ENCODE measurements around the gene ELOVL6.
A peak's percentile ranks its signal among the peaks of the same experiment; 100 is the strongest.

Gene ELOVL6

DNA sequence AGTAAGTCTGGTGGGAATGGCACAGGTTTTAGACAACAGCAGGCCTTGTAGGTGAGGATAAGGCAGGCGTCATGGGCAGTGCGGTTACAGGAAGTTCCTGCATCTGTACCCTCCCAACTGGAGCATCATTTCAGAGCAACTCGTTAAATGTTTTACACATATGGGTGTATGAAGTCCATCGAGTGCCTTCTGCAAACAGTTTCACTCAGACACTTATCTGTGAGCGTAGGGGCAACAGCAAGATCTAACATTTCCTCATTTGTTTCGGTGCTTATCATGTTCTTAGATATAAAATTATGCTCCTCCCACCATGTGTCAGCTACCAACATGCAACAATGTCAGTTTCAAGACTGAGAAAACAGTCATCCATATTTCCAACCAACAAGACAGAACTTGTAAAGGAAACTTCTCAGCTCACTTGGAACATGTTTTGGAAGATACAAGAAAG is 69.9 kb downstream of the ELOVL6 start:
- H3K4me3 ChIP-seq (ENCODE audit: low read length), result no peak overlapping the region
- peak; percentile 95 for DNase-seq (ENCODE audit: low read depth)
- TF ChIP-seq, protein P1, sequence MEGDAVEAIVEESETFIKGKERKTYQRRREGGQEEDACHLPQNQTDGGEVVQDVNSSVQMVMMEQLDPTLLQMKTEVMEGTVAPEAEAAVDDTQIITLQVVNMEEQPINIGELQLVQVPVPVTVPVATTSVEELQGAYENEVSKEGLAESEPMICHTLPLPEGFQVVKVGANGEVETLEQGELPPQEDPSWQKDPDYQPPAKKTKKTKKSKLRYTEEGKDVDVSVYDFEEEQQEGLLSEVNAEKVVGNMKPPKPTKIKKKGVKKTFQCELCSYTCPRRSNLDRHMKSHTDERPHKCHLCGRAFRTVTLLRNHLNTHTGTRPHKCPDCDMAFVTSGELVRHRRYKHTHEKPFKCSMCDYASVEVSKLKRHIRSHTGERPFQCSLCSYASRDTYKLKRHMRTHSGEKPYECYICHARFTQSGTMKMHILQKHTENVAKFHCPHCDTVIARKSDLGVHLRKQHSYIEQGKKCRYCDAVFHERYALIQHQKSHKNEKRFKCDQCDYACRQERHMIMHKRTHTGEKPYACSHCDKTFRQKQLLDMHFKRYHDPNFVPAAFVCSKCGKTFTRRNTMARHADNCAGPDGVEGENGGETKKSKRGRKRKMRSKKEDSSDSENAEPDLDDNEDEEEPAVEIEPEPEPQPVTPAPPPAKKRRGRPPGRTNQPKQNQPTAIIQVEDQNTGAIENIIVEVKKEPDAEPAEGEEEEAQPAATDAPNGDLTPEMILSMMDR (IDR thresholded peaks at IDR 0.05; ENCODE audit: insufficient read depth, low read depth, low read length, missing control alignments), result no peak

DNA sequence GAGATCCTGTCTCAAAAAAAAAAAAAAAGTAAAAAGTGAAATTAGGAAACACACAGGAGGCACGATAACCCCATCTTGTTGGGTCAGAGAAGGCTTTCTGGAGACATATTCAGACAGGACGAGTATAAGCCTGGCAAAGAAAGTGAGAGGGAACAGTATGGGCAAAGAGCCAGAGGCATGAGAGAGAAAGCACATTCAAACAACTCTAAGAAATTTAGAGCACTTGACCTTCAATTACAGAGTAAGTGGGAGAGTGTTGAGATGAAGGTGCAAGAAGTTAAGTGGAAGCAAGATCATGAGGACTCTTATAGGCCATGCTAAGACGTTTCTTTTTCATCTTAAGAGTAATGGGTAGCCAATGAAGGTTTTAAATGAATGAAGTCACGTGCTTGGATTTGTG is 70.4 kb downstream of the ELOVL6 start:
- no peak overlapping the region for H3K4me3 ChIP-seq (ENCODE audit: low read length)
- DNase-seq (ENCODE audit: low read depth), result no peak
- TF ChIP-seq, protein P1 (IDR thresholded peaks at IDR 0.05; ENCODE audit: insufficient read depth, low read depth, low read length, missing control alignments), result no peak

- no peak for DNase-seq (ENCODE audit: low read depth)
- TF ChIP-seq, protein P1 (IDR thresholded peaks at IDR 0.05; ENCODE audit: insufficient read depth, low read depth, low read length, missing control alignments), result no peak
Measured at GRCh38 chr4:110124711-110125110, 73.7 kb downstream of the ELOVL6 start.

DNA sequence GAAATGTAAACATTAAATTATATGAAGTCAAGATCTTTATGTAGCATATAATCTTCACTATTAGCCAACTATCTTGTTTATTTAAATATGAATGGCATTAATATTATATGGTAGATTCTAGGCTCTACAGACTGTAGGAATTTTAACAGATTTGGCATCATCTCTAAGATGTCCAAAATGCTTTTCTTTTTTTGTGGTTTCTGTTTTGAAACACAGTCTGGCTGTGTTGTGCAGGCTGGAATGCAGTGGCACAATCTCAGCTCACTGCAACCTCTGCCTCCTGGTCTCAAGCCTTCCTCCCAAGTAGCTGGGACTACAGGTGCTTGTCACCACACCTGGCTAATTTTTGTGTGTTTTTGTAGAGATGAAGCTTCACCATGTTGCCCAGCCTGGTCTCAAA is 76.2 kb downstream of the ELOVL6 start:
- TF ChIP-seq, protein P1 (IDR thresholded peaks at IDR 0.05; ENCODE audit: insufficient read depth, low read depth, low read length, missing control alignments), result no peak
- no peak overlapping the region for H3K4me3 ChIP-seq (ENCODE audit: low read length)
- DNase-seq (ENCODE audit: low read depth), result no peak

More at GRCh38 chr4:110124711-110125110, 73.7 kb downstream of the ELOVL6 start:
- no peak overlapping the region for H3K4me3 ChIP-seq (ENCODE audit: low read length)

DNA sequence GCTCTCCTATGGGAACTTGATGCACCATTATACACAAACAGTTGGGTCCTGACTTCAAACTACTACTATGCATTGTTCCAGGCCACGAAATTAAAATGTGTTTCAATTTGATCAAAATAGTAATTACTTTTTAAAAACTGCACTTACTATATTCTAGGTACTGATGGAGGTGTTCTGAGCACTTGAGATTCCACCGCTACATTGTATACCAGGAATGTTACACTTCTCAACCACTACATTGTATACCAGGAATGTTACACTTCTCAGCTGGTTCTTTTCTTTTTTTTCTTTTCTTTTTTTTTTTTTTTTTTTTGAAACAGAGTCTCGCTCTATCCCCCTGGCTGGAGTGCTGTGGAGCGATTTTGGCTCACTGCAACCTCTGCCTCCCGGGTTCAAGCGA is 77.9 kb downstream of the ELOVL6 start:
- no peak overlapping the region for H3K4me3 ChIP-seq (ENCODE audit: low read length)
- TF ChIP-seq, protein P1 (IDR thresholded peaks at IDR 0.05; ENCODE audit: insufficient read depth, low read depth, low read length, missing control alignments), result no peak
- no peak for DNase-seq (ENCODE audit: low read depth)

GRCh38 chr4:110119880-110120279 is 78.5 kb downstream of the ELOVL6 start:
- no peak overlapping the region for H3K4me3 ChIP-seq (ENCODE audit: low read length)
- TF ChIP-seq, protein P1 (IDR thresholded peaks at IDR 0.05; ENCODE audit: insufficient read depth, low read depth, low read length, missing control alignments), result no peak
- peak; percentile 68 for DNase-seq (ENCODE audit: low read depth)

DNA sequence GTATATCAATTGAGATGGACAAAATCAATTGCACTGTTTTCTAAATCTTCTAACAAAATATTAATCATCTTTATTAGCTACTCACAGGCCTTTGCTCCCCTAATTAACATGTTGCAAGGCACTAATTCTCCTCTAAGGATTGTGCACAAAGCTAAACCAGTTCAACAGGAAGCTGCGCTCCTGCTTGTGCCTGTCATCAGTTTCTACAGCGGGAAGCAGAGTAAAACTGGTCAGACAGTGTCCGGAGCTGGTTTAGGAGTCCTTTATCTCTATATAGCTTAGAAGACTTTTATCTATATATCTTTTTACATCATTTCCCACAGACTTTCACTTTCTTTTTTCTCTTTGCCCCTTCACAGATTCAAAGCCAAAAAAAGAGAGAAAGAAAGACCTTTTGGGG is 79.1 kb downstream of the ELOVL6 start:
- peak; percentile 85 for DNase-seq (ENCODE audit: low read depth)
- TF ChIP-seq, protein P1 (IDR thresholded peaks at IDR 0.05; ENCODE audit: insufficient read depth, low read depth, low read length, missing control alignments), result no peak
- no peak overlapping the region for H3K4me3 ChIP-seq (ENCODE audit: low read length)

Measured in epithelial cell of esophagus (primary cell).